Gastroesophageal sphincter (tissue), 3 donors: Measurements from ENCODE around the gene LRRC47.

Source experiments
- CTCF ChIP-seq, 4 experiments: fragments of 200-600 bp in 2 of 4; fragments of 450-650 bp in 2 of 4; sonication (generic) in 1 of 4; IDR thresholded peaks; one replicate each; pipeline ENCODE4 v1.5.1; 2017 to 2019; ENCODE audit warnings: antibody characterized with exemption in 4 of 4, mild to moderate bottlenecking in 2 of 4, moderate library complexity in 2 of 4
- POLR2A ChIP-seq, 2 donors: fragments of 450-650 bp; IDR thresholded peaks; one replicate each; pipeline ENCODE4 v1.6.1; 2017; ENCODE audit warnings: antibody characterized with exemption in 2 of 2, mild to moderate bottlenecking in 2 of 2, moderate library complexity in 1 of 2
- POLR2AphosphoS5 ChIP-seq: sonication (generic); formaldehyde crosslinking; IDR thresholded peaks from one replicate; pipeline ENCODE4 v1.6.1; 2017; ENCODE audit warnings: antibody characterized with exemption

GRCh38 chr1:3743826-3744225 lies 52.5 kb downstream of the LRRC47 start:
- TF ChIP-seq CTCF (IDR thresholded peaks at IDR 0.05) (no peak), POLR2A (IDR thresholded peaks at IDR 0.05) (no peak), POLR2AphosphoS5 (no peak)
